Measurements from ENCODE around the gene GHITM. TPM values are rescaled to one million over a fixed set of nuclear protein-coding genes. Genes with fewer than 3 reads are reported as not detected.
"Not testable (repeated sequence)": the region's sequence is repeated elsewhere in the genome, so short reads cannot be mapped to it uniquely, and the experiment has no call there.

Gene GHITM
- total and polyA plus RNA-seq, 3 donors from 2014 or later, result 140 to 284 (median 220) TPM

DNA sequence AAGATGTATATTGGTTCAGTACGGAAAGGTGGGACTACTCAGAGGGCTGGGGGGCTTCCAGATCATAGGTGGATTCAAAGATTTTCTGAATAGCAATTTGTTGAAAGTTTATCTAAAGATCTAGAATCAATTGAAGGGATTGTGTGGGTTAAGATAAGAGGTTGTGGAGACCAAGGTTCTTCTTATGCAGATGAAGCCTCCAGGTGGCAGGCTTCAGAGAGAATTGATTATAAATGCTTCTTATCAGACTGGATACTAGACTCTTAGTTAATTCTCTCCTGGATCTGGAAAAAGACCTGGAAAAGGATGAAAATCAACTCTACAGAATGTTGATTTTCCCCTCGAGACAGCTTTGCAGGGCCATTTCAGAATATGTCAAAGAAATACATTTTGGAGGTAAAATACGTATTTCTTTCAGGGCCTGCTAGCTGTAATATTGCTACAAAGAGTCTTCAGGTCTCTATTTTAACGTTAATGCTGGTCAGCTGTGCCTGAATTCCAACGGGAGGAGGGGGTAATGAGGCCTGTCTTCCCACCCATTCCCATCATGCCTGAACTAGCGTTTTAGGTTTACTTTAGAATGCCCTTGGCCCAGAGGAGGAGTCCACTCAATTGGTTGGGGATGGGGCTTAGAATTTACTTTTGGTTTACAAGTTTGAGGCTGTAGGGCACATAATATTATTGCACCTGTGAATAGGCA, 21.5 kb downstream of the GHITM start:
- Histone ChIP-seq H3K4me3 (no peak overlapping the region), H3K36me3 (ENCODE audit: low read depth, missing control alignments) (no peaks in the 10 kb centered on the region), H3K4me1 (no peaks in the 10 kb centered on the region), H3K9me3 (no peaks in the 10 kb centered on the region), H3K27me3 (no peaks in the 10 kb centered on the region), H3K27ac (no peak overlapping the region)
- intact Hi-C loops (cut with DNase I; ENCODE audit: low total_unique reads), result no loop called here
- 58 to 67% methylated on average over 6 of the region's 6 CpGs for WGBS, 2 donors
- TF ChIP-seq, protein P1, sequence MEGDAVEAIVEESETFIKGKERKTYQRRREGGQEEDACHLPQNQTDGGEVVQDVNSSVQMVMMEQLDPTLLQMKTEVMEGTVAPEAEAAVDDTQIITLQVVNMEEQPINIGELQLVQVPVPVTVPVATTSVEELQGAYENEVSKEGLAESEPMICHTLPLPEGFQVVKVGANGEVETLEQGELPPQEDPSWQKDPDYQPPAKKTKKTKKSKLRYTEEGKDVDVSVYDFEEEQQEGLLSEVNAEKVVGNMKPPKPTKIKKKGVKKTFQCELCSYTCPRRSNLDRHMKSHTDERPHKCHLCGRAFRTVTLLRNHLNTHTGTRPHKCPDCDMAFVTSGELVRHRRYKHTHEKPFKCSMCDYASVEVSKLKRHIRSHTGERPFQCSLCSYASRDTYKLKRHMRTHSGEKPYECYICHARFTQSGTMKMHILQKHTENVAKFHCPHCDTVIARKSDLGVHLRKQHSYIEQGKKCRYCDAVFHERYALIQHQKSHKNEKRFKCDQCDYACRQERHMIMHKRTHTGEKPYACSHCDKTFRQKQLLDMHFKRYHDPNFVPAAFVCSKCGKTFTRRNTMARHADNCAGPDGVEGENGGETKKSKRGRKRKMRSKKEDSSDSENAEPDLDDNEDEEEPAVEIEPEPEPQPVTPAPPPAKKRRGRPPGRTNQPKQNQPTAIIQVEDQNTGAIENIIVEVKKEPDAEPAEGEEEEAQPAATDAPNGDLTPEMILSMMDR (IDR thresholded peaks at IDR 0.05), result no peak
- TF ChIP-seq POLR2A (IDR thresholded peaks at IDR 0.05), result no peak
- no peak for DNase-seq

DNA sequence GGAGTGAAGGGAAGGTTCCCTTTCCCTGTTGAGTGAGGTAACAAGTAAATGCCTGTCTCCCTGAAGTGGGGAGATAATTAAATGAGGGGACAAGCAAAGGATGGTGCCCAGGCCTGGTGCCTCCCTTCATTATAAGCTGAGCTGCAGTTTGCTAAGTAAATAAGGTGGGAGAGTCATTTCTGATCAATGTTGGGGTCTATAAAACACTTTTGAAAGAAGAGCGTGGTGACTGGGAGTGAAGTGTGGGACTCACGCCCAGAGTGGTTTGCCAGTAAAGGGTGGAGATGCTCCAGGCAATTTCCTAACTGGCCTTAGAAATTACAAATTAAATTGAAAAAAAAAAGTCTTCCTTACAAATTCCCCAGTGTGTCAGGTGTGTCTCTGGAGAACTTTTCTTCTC, 24.7 kb downstream of the GHITM start:
- H3K27ac ChIP-seq, result no peak overlapping the region
- 61 to 67% methylated on average over 2 of the region's 2 CpGs for WGBS, 2 donors
- H3K27me3 ChIP-seq, result no peaks in the 10 kb centered on the region
- H3K36me3 ChIP-seq (ENCODE audit: low read depth, missing control alignments), result no peaks in the 10 kb centered on the region
- H3K4me1 ChIP-seq, result no peaks in the 10 kb centered on the region
- H3K9me3 ChIP-seq, result no peaks in the 10 kb centered on the region
- no peak for TF ChIP-seq POLR2A (IDR thresholded peaks at IDR 0.05)
- TF ChIP-seq, protein P1 (IDR thresholded peaks at IDR 0.05), result no peak
- intact Hi-C loops (cut with DNase I; ENCODE audit: low total_unique reads), result no loop called here
- no peak for DNase-seq
- no peak overlapping the region for H3K4me3 ChIP-seq

DNA sequence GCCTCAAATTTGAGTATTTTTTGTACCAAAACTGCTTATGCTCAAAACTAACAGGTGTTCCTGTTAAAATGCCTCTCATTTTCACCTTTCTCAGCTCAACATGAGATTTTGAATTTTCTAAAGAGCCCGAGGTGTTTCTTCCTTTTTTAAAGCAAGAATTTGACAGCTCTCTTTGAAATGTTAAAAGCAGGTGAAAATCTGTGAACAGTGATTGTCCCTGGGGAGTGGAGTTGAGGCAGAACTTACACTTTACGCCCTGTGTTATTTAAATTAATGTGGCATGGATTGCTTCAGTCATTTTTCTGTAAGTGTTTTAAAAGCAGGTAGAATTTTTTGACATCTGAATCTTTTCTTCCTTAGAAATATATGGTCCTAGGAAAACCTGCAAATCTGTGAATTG, 25.1 kb downstream of the GHITM start:
- no peaks in the 10 kb centered on the region for H3K36me3 ChIP-seq (ENCODE audit: low read depth, missing control alignments)
- no peak overlapping the region for H3K27ac ChIP-seq
- TF ChIP-seq, protein P1 (IDR thresholded peaks at IDR 0.05), result no peak
- no peak for TF ChIP-seq POLR2A (IDR thresholded peaks at IDR 0.05)
- 56 to 59% methylated on average over 2 of the region's 2 CpGs for WGBS, 2 donors
- H3K4me1 ChIP-seq, result no peaks in the 10 kb centered on the region
- H3K4me3 ChIP-seq, result no peak overlapping the region
- DNase-seq, result no peak
- H3K9me3 ChIP-seq, result no peaks in the 10 kb centered on the region
- intact Hi-C loops (cut with DNase I; ENCODE audit: low total_unique reads), result no loop called here
- no peaks in the 10 kb centered on the region for H3K27me3 ChIP-seq

DNA sequence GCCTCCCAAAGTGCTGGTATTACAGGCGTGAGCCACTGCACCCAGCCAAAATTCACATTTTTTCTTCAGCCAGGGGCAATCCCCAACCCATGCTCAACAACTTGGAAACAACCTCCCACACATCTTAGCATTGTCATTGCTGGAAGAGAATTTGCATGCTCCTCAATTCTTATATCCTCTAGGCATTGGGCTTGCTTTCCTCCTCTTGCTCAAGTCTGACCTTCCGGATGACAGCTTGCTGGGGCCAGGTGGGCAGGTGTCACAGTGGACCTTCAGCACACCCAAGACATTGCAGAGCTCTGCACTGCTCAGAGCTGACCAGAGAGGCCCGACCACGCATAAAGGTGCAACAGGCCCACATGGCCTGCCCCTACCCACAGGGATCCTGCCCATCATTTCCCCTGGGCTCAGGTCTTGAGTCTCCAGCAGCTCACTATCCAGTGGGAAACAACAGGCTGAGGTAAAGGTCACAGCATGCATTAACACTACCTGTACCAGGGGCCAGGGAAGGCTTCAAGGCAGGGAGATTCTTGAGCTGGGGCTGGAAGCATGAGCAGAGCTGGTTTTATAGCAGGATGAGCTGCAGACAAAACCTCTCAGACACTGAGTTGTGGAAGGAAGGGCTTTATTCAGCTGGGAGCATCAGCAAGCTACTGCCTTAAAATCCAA, 27.4 kb downstream of the GHITM start:
- intact Hi-C loops (cut with DNase I; ENCODE audit: low total_unique reads), result no loop called here
- DNase-seq, result no peak
- 88 to 90% methylated on average over 2 to 4 of the region's 4 CpGs for WGBS, 2 donors

DNA sequence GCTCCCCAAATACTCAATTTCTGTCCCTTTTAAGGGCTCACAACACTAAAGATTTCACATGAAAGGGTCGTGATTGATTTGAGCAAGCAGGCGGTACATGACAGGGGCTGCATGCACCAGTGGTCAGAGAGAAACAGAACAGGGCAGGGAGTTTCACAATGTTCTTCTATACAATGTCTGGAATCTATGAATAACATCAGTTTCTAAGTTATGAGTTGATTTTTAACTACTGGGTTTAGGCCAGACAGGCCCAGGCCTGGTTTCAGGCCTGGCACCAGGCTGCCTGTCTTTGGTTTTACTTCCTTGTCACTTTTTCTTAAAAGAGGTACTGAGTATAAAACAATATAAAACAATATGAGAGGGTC, 28.0 kb downstream of the GHITM start:
- H3K4me1 ChIP-seq; H3K27ac ChIP-seq; intact Hi-C loops (cut with DNase I; ENCODE audit: low total_unique reads); H3K27me3 ChIP-seq; H3K36me3 ChIP-seq (ENCODE audit: low read depth, missing control alignments); DNase-seq; H3K4me3 ChIP-seq; H3K9me3 ChIP-seq: not testable (repeated sequence)
- 82 to 93% methylated on average over 2 of the region's 2 CpGs for WGBS, 2 donors

More for the DNA sequence above, 27.4 kb downstream of the GHITM start:
- Histone ChIP-seq H3K36me3 (ENCODE audit: low read depth, missing control alignments) (no peaks in the 10 kb centered on the region), H3K4me1 (no peaks in the 10 kb centered on the region), H3K9me3 (no peaks in the 10 kb centered on the region), H3K4me3 (no peak overlapping the region), H3K27me3 (no peaks in the 10 kb centered on the region), H3K27ac (no peak overlapping the region)
- no peak for TF ChIP-seq POLR2A (IDR thresholded peaks at IDR 0.05)
- TF ChIP-seq, protein P1 (IDR thresholded peaks at IDR 0.05), result no peak

DNA sequence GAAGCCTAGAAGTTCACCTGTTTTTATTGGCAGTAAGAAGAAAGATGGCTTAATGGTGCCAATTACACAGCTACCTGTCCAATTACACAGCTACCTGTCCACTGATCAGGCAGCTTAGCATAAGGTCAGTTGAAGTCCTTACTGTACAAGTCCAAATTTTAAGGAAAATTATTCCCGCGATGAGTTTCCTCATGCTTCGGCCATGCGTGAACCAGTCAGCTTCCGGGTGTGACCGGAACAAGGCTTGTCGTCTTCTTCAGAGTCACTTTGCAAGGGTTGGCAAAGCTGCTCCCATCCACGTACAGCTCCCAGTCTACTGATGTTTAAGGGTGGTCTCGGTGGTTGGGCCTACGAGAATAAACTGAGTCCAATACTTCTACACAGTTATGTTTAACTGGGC, 29.1 kb downstream of the GHITM start:
- H3K27me3 ChIP-seq; DNase-seq; H3K27ac ChIP-seq; intact Hi-C loops (cut with DNase I; ENCODE audit: low total_unique reads); H3K4me1 ChIP-seq; H3K36me3 ChIP-seq (ENCODE audit: low read depth, missing control alignments); H3K4me3 ChIP-seq; H3K9me3 ChIP-seq: not testable (repeated sequence)
- WGBS, 2 donors, result 92 to 97% methylated on average over 10 of the region's 10 CpGs

DNA sequence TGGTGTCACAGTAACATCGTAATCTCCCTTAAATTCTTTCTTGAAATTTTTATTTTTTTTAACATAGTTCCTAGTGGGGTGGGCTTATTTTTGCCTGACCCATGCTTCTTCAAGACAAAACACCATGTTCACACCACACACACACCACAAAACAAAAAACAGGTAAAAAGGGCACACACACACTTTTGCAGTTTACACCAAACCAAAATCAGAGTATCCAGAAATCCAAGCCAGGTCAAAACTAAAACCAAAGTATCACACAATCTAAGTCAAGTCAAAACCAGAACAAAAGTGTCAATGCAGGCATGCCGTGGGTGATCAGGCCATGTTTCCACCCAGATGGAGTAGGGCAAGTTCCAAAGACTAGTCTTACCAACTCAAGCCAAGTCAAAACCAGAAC, 31.9 kb downstream of the GHITM start:
- H3K9me3 ChIP-seq; H3K27me3 ChIP-seq; intact Hi-C loops (cut with DNase I; ENCODE audit: low total_unique reads); H3K4me1 ChIP-seq; H3K36me3 ChIP-seq (ENCODE audit: low read depth, missing control alignments); H3K27ac ChIP-seq; DNase-seq; H3K4me3 ChIP-seq: not testable (repeated sequence)
- 87 to 92% methylated on average over 2 of the region's 2 CpGs for WGBS, 2 donors

DNA sequence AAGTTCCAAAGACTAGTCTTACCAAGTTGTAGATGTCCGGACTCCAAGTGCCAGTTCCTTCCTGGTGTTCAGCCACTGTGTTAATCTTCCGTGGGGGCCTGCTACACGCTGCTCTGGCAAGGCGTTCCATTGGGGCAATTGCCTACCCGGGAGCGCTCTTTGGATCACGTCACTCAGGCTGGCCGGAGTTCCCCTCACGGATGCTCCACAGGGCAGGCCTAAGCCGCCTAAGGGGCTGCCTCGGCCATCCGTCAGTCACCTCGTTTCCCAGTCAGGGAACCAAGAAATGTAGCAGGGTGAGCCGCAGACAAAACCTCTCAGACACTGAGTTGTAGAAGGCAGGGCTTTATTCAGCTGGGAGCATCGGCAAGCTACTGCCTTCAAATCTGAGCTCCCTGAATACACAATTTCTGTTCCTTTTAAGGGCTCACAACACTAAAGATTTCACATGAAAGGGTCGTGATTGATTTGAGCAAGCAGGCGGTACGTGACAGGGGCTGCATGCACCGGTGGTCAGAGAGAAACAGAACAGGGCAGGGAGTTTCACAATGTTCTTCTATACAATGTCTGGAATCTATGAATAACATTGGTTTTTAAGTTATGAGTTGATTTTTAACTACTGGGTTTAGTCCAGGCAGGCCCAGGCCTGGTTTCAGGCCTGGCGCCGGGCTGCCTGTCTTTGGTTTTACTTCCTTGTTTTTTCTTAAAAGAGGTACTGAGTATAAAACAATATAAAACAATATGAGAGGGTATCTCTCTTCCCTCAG, 32.6 kb downstream of the GHITM start:
- DNase-seq, result not testable (repeated sequence)
- WGBS, 2 donors, result 87 to 88% methylated on average over 21 of the region's 21 CpGs

More for the DNA sequence above, 32.6 kb downstream of the GHITM start:
- H3K4me1 ChIP-seq; intact Hi-C loops (cut with DNase I; ENCODE audit: low total_unique reads); H3K36me3 ChIP-seq (ENCODE audit: low read depth, missing control alignments); H3K27me3 ChIP-seq; H3K27ac ChIP-seq; H3K9me3 ChIP-seq; H3K4me3 ChIP-seq: not testable (repeated sequence)
